GM12878 (cell line): ENCODE data around the gene SP100. TPM values are rescaled to one million over a fixed set of nuclear protein-coding genes. Genes with fewer than 3 reads are reported as not detected.

Experiments used
- ATAC-seq: fragments of 200-7000 bp; cut with Tn5 transposase; 3 replicates; pipeline ENCODE4 v1.9.1; 2020; ENCODE audit warnings: mild to moderate bottlenecking, moderate library complexity
- BruUV-seq: library from RNA; stranded (reverse); fragments of 400-500 nt; replicated peaks from 2 replicates; lab custom pipeline; 2021; lab: Mats Ljungman, UMichigan
- CTCF ChIA-PET: fragments of 300-600 bp; sonication (Branson Sonifier 250); formaldehyde crosslinking; extraction: SDS; loops from one replicate; lab custom pipeline; 2021; ENCODE audit warnings: inconsistent platforms; lab: Yijun Ruan, JAX
- POLR2A ChIA-PET: fragments of 350-600 bp; formaldehyde crosslinking; extraction: SDS; loops from one replicate; lab custom pipeline; 2021; ENCODE audit warnings: inconsistent platforms; lab: Charles Lee
- RAD21 ChIA-PET: fragments of 300-600 bp; sonication (Branson Sonifier 250); formaldehyde crosslinking; loops from one replicate; lab custom pipeline; 2023; ENCODE audit warnings: antibody characterized with exemption; ENCODE audit not compliant: unreplicated experiment; lab: Charles Lee
- SMC1A ChIA-PET: fragments of 300-600 bp; sonication (Branson Sonifier 250); formaldehyde crosslinking; loops from one replicate; lab custom pipeline; 2023; ENCODE audit not compliant: unreplicated experiment, uncharacterized antibody; lab: Charles Lee
- DNase-seq: peaks from one replicate; pipeline ENCODE4 v3.0.0-alpha.2; 2011; ENCODE audit warnings: low read depth, low spot score
- FAIRE-seq: peaks from 3 replicates; lab custom pipeline; 2011; peaks lifted over from hg19 to GRCh38; lab: Jason Lieb, UNC
- H2AFZ ChIP-seq: 2 replicates; pipeline ENCODE4 v1.6.0; 2011; ENCODE audit warnings: low read depth, low read length, control low read depth; ENCODE audit not compliant: control insufficient read depth
- H3K27ac ChIP-seq: 2 replicates; pipeline ENCODE4 v1.5.1; 2011; ENCODE audit warnings: control low read depth; ENCODE audit not compliant: control insufficient read depth, insufficient read depth
- H3K27me3 ChIP-seq, 2 experiments: replicated peaks in 1 of 2; 2 replicates each; pipeline versions ENCODE4 v1.6.0 to v1.6.1; 2011; ENCODE audit warnings: low read length in 1 of 2; ENCODE audit not compliant: control insufficient read depth in 2 of 2, insufficient read depth in 2 of 2
- H3K36me3 ChIP-seq, 2 experiments: 2 replicates each; pipeline ENCODE4 v1.5.1; 2011; ENCODE audit warnings: low read length in 1 of 2; ENCODE audit not compliant: control insufficient read depth in 2 of 2, insufficient read depth in 2 of 2
- H3K4me1 ChIP-seq: 2 replicates; pipeline ENCODE4 v1.6.1; 2011; ENCODE audit warnings: mild to moderate bottlenecking, low read length, moderate library complexity, mixed read lengths; ENCODE audit not compliant: control insufficient read depth, insufficient read depth
- H3K4me2 ChIP-seq: 2 replicates; pipeline ENCODE4 v1.6.0; 2011; ENCODE audit warnings: control low read depth; ENCODE audit not compliant: control insufficient read depth, insufficient read depth
- H3K4me3 ChIP-seq: fragments of 200-600 bp; sonication (generic); 2 replicates; pipeline ENCODE4 v1.5.1; 2016
- H3K79me2 ChIP-seq: 2 replicates; pipeline ENCODE4 v1.6.0; 2011; ENCODE audit warnings: low read length; ENCODE audit not compliant: control insufficient read depth, insufficient read depth
- H3K9ac ChIP-seq: 2 replicates; pipeline ENCODE4 v1.8.0; 2011; ENCODE audit warnings: low read length, control low read depth, mixed read lengths; ENCODE audit not compliant: control insufficient read depth, insufficient read depth
- H3K9me3 ChIP-seq: replicated peaks from 3 replicates; pipeline ENCODE4 v1.5.1; 2011; ENCODE audit warnings: mild to moderate bottlenecking, low read length; ENCODE audit not compliant: control insufficient read depth, insufficient read depth
- H4K20me1 ChIP-seq: 2 replicates; pipeline ENCODE4 v1.6.0; 2011; ENCODE audit not compliant: control insufficient read depth, insufficient read depth
- ATF2 ChIP-seq: IDR thresholded peaks from 2 replicates; pipeline ENCODE4 v1.6.1; 2012; ENCODE audit warnings: low read length, inconsistent platforms
- BCL11A ChIP-seq: IDR thresholded peaks from 2 replicates; pipeline ENCODE4 v1.6.1; 2011; ENCODE audit warnings: low read depth, low read length
- CEBPB ChIP-seq, 2 experiments: fragments of 150-350 bp in 1 of 2; IDR thresholded peaks; 2 replicates each; pipeline ENCODE4 v1.6.1; 2012 to 2014; ENCODE audit warnings: low read depth in 2 of 2, low read length in 2 of 2, borderline replicate concordance in 1 of 2, inconsistent platforms in 1 of 2
- CTCF ChIP-seq, 3 experiments: IDR thresholded peaks in 2 of 3; conservative IDR thresholded peaks in 1 of 3; 2 replicates each; pipeline ENCODE4 v1.5.1; 2011; ENCODE audit warnings: low read depth in 3 of 3, low read length in 3 of 3, mild to moderate bottlenecking in 3 of 3, control low read depth in 2 of 3, moderate library complexity in 2 of 3, inconsistent platforms in 1 of 3, mixed read lengths in 1 of 3; ENCODE audit not compliant: control insufficient read depth in 2 of 3, insufficient read depth in 1 of 3; ENCODE audit errors: extremely low read depth in 1 of 3
- IKZF1 ChIP-seq: fragments of 450-650 bp; conservative IDR thresholded peaks from 2 replicates; pipeline ENCODE4 v1.6.1; 2017; ENCODE audit warnings: antibody characterized with exemption, mild to moderate bottlenecking
- NR2C2 ChIP-seq: IDR thresholded peaks from 2 replicates; pipeline ENCODE4 v1.6.1; 2011; ENCODE audit warnings: borderline replicate concordance, low read depth; ENCODE audit not compliant: control insufficient read depth, insufficient read length
- POLR2AphosphoS2 ChIP-seq: IDR thresholded peaks from 2 replicates; pipeline ENCODE4 v1.6.1; 2011; ENCODE audit warnings: low read depth, mild to moderate bottlenecking, low read length, improper control_type of control experiment, moderate library complexity
- POLR2AphosphoS5 ChIP-seq: IDR thresholded peaks from 2 replicates; pipeline ENCODE4 v1.6.1; 2011; ENCODE audit warnings: mild to moderate bottlenecking, low read length, inconsistent platforms
- SRF ChIP-seq, 2 experiments: IDR thresholded peaks; 2 replicates each; pipeline ENCODE4 v1.6.1; 2011; ENCODE audit warnings: low read depth in 2 of 2, low read length in 2 of 2, mild to moderate bottlenecking in 1 of 2, moderate library complexity in 1 of 2
- STAT1 ChIP-seq: fragments of 450-650 bp; conservative IDR thresholded peaks from 2 replicates; pipeline ENCODE4 v1.6.1; 2014; ENCODE audit warnings: antibody characterized with exemption, mild to moderate bottlenecking
- STAT3 ChIP-seq: IDR thresholded peaks from 2 replicates; pipeline ENCODE4 v1.6.1; 2011; ENCODE audit warnings: low read depth, low read length, improper control_type of control experiment
- TCF3 ChIP-seq: IDR thresholded peaks from 2 replicates; pipeline ENCODE4 v1.6.1; 2012; ENCODE audit warnings: low read depth, mild to moderate bottlenecking, low read length, borderline replicate concordance; ENCODE audit not compliant: insufficient read depth
- YBX1 ChIP-seq: fragments of 450-650 bp; IDR thresholded peaks from 2 replicates; pipeline ENCODE4 v1.6.1; 2016; ENCODE audit warnings: antibody characterized with exemption
- WGBS: methylation state at CpG from one replicate; pipeline ENCODE4 v1.1.6; 2016; ENCODE audit warnings: low lambda C conversion rate; ENCODE audit not compliant: insufficient replicate concordance, insufficient coverage; ENCODE audit errors: missing lambda C conversion rate; 5-methylcytosine and 5-hydroxymethylcytosine counted together
- in situ Hi-C: fragments of 300-500 bp; cut with MboI; formaldehyde crosslinking; loops from 9 replicates; pipeline ENCODE4 v1.14.3; 2018; ENCODE audit warnings: mixed read lengths
- intact Hi-C: fragments of 100-400 bp; cut with micrococcal nuclease; formaldehyde crosslinking; loops from one replicate; pipeline ENCODE4 v1.14.2; 2022; ENCODE audit not compliant: unreplicated experiment
- polyA plus RNA-seq, 11 experiments: library from polyadenylated mRNA; depleted of rRNA in 4 of 11; unstranded in 6 of 11; stranded (reverse) in 5 of 11; fragments of >200 nt; fragmentation: Nextera tagmentation in 4 of 11; fragmentation: Illumina TruSeq in 1 of 11; extraction: Ambion mirVana in 4 of 11; extraction: Trizol in 1 of 11; gene quantifications; 1 replicate in 1 of 11; 2 replicates in 10 of 11; pipeline versions ENCODE4 v1.2.1 to v1.2.3, GENCODE V29; 2011 to 2016; ENCODE audit warnings: inconsistent platforms in 2 of 11, missing spikeins in 2 of 11, low read depth in 1 of 11
- total RNA-seq, 4 experiments: library from RNA; depleted of rRNA in 3 of 4; stranded (reverse); fragments of >200 nt in 3 of 4; fragmentation: Illumina TruSeq in 1 of 4; extraction: Trizol in 1 of 4; gene quantifications; 2 replicates each; pipeline versions ENCODE4 v1.2.1 to v1.2.3, GENCODE V29; 2013 to 2021

SP100 gene
- total and polyA plus RNA-seq, 10 of the 15 experiments (the other 5 are each of a cell fraction or from before 2014, with no cell fraction given): 109 to 239 (median 180) TPM

GRCh38 chr2:230475143-230475542 is 59.1 kb downstream of the SP100 start:
- RAD21 ChIA-PET: no interaction called here
- CTCF ChIA-PET: no interaction called here
- H3K4me2 ChIP-seq: no peak overlapping the region
- no peaks in the 10 kb centered on the region for H3K79me2 ChIP-seq
- in situ Hi-C loops (no loop called here), intact Hi-C loops (no loop called here)
- no peak for DNase-seq
- no peak overlapping the region for H2AFZ ChIP-seq
- H3K9ac ChIP-seq: no peak overlapping the region
- peaks cover 32% of the 10 kb centered on the region for H3K4me1 ChIP-seq
- POLR2A ChIA-PET: no interaction called here
- H3K36me3 ChIP-seq: peaks cover 2 to 21% of the 10 kb centered on the region in 2 experiments; a peak in 2 of 4 replicates
- H3K27ac ChIP-seq: no peak overlapping the region
- no peak for ATAC-seq
- no peaks in the 10 kb centered on the region for H3K27me3 ChIP-seq
- no peaks in the 10 kb centered on the region; the same call in 2 of the 3 replicates for H3K9me3 ChIP-seq
- SMC1A ChIA-PET: interaction anchor here (0.7 to 1.1 kb wide), 2 partner anchors 14 to 311 kb away, joined by 3 read pairs; no protein-coding TSS in a partner anchor
- BruUV-seq: no TSS peak
- TF ChIP-seq NR2C2 (no peak), STAT3 (no peak), CEBPB (IDR thresholded peaks at IDR 0.05; ENCODE audit: borderline replicate concordance in 1 of 2, low read depth in 2 of 2, low read length in 2 of 2) (no peak)
- H3K4me3 ChIP-seq: no peak overlapping the region
- 95% methylated on average over 1 of the region's 1 CpG for WGBS
- H4K20me1 ChIP-seq: no peaks in the 10 kb centered on the region
- no peak for FAIRE-seq

- WGBS: 68% methylated on average over 4 of the region's 4 CpGs
- H3K36me3 ChIP-seq: peaks cover 0 to 18% of the 10 kb centered on the region in 2 experiments; a peak in 2 of 4 replicates
- no peak overlapping the region for H3K4me2 ChIP-seq
- no peaks in the 10 kb centered on the region for H3K79me2 ChIP-seq
- ChIA-PET POLR2A (interaction anchor here (0.5 kb wide), 1 partner anchor 522 kb away, joined by 4 read pairs; no protein-coding TSS in a partner anchor), CTCF (interaction anchor here (1.0 to 1.2 kb wide), 2 partner anchors 9 to 68 kb away, joined by 3 to 4 read pairs; no protein-coding TSS in a partner anchor), RAD21 (interaction anchor here (2.7 kb wide), 1 partner anchor 15 kb away, joined by 8 read pairs; no protein-coding TSS in a partner anchor), SMC1A (interaction anchor here (0.7 to 1.0 kb wide), 2 partner anchors 8 to 24 kb away, joined by 3 read pairs; no protein-coding TSS in a partner anchor)
- H3K4me3 ChIP-seq: no peak overlapping the region
- no peak overlapping the region for H3K27ac ChIP-seq
- intact Hi-C loops: no loop called here
- H4K20me1 ChIP-seq: no peaks in the 10 kb centered on the region
- no peaks in the 10 kb centered on the region for H3K4me1 ChIP-seq
- no peaks in the 10 kb centered on the region for H3K27me3 ChIP-seq
- DNase-seq (no peak), FAIRE-seq (no peak), ATAC-seq (peak; percentile 22; the same call in 2 of the 3 replicates)
- no peak overlapping the region for H3K9ac ChIP-seq
- no peak overlapping the region for H2AFZ ChIP-seq
- in situ Hi-C loops: no loop called here
- H3K9me3 ChIP-seq: peaks cover 1% of the 10 kb centered on the region; the same call in 2 of the 3 replicates
- BruUV-seq: no TSS peak
- TF ChIP-seq CTCF (IDR thresholded peaks at IDR 0.05 in 2 of 3, conservative IDR thresholded peaks at IDR 0.05 in 1 of 3; ENCODE audit: control insufficient read depth in 2 of 3, extremely low read depth in 1 of 3, insufficient read depth in 1 of 3, low read depth in 3 of 3, low read length in 3 of 3) (no peak), STAT1 (no peak), ATF2 (no peak), IKZF1 (no peak), POLR2AphosphoS5 (no peak), SRF (IDR thresholded peaks at IDR 0.05; ENCODE audit: low read depth in 2 of 2, low read length in 2 of 2) (no peak), POLR2AphosphoS2 (no peak), TCF3 (no peak), YBX1 (no peak), BCL11A (no peak)
Measured at GRCh38 chr2:230485801-230486341, 69.9 kb downstream of the SP100 start.
